Stimulated activated CD8-positive, alpha-beta memory T cell treated with anti-CD3 and anti-CD28 coated beads, Interleukin-7, amount 100 ng/mL, for 48 hours (primary cell): ENCODE measurements around the gene CA5B.
A peak's percentile ranks its signal among the peaks of the same experiment; 100 is the strongest.
"Not testable (repeated sequence)": the region's sequence is repeated elsewhere in the genome, so short reads cannot be mapped to it uniquely, and the experiment has no call there.

Experiments used
- DNase-seq, 2 donors: peaks; one replicate each; pipeline ENCODE4 v3.0.0-alpha.2; 2020; ENCODE audit warnings: low read depth in 1 of 2; ENCODE audit errors: extremely low read depth in 1 of 2

The CA5B gene, protein sequence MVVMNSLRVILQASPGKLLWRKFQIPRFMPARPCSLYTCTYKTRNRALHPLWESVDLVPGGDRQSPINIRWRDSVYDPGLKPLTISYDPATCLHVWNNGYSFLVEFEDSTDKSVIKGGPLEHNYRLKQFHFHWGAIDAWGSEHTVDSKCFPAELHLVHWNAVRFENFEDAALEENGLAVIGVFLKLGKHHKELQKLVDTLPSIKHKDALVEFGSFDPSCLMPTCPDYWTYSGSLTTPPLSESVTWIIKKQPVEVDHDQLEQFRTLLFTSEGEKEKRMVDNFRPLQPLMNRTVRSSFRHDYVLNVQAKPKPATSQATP

DNA sequence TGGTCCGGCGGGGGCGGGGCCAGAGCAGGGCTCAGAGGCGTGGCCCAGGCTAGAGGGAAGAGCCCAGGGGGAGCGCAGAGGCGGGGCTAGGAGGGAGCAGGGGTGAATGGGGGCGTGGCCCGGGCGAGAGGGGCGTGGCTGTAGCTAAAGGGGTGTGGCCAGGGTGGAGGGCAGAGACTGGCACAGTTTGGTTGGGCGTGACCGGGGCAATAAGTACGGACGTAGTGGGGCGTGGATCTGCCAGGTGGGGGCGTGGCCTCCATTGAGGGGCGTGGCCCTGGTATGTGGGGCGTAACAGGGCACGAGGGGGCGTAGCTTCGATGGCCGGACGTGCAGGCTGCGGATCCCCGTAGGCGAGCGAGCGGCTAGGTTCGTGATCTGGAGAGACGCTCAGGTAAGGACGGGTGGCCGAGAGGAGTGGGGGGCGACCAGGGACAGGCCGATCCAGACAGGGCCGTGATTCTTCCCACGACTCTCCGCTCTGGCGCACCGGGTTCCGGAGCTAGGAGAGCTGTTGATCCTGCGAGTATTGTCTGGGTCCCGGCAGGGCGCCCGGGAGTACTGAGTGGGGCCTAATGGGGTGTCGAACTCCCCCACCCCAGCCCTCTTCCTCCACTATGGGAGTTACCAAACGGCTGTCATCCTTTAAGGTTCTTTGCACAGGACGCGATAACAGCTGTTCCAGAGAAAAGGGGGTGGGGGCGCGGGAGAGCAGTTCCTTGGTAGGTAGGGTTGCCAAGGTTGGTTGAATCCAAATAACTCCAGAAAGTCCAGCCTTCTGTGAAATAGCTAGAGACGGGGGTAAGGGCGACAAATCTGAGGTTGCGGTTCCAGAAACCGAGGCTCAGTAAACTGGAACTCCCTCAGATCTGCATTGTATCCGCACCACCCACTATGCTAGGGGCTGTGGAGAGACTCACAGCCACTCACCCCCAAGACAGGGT lies at the start of gene CA5B:
Gene CA5B, plus strand, starts transcription at position 312 of the 944 bp plus-strand sequence. CDS start 11,754 bp downstream, outside the sequence.
- peak; percentile 86 to 95 for DNase-seq

DNA sequence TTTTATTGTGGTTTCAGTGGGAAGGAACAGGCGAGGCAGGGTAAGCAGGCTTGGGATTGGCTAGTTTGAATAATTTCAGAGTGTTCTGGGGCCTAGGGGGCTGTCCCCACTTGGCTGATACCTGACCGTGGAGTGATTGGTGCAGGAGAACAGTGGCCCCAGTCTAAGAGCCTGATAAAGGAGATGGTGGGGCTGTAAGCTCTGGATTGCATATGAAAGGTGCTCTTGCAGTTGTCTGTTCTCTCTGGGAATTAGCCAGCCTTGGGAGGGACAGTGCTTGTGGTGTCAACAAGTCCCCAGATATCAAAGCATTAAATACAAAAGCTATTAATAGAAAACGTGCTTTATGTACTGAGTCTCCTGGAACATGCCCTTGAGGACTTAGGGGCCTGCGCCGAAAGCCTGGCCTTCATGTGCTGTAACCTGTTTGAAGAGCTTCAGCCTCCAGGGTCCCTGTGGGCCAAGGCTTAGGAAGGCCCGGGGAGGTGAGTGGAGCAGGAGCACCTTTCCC lies 43.1 kb upstream of the CA5B start:
- DNase-seq = no peak

DNA sequence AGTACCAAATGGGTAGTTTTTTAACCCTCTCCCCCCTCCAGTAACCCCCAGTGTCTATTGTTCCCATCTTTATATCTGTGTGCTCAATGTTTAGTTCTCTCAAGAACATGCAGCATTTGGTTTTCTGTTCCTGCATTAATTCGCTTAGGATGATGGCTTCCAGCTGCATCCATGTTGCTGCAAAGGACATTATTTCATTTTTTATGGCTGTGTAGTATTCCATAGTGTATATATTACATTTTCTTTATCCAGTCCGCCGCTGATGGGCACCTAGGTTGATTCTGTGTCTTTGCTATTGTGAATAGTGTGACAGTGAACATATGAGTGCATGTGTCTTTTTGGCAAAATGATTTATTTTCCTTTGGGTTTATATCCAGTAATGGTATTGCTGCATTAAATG lies 41.6 kb upstream of the CA5B start:
- no peak for DNase-seq

DNA sequence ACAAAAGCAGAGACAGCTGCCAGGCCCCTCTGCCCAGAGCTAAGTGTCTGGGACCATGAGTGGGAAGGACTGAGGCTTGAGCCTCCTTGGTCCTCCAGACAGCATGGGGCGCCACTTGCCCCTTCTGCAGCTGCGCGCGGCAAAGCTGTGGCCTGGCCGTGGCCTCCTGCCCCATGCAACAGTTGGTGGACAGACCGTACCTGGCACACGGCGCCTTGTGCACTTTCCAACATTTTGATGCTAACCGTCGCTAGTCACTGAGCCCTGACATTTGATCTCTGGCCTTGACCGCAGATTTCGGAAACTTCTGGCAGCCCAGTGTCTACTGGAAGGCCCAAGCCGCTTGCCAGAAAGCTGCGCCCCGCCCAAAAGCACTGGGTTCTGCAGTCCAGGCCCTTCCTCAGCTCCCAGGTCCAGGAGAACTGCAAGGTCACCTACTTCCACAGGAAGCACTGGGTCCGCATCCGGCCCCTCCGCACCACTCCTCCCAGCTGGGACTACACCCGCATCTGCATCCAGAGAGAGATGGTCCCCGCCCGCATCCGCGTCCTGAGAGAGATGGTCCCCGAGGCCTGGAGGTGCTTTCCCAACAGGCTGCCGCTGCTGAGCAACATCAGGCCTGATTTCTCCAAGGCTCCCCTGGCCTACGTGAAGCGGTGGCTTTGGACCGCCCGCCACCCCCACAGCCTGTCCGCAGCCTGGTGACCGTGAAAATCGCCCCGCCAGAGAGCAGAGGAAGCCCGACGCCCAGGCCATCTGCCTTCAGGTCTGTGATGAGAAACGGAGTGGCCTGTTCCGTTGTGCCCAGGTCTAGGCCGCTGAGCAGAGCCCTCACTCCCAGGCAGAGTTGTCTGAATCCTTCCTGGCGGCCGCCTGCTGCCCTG lies 35.3 kb upstream of the CA5B start:
- DNase-seq = no peak

DNA sequence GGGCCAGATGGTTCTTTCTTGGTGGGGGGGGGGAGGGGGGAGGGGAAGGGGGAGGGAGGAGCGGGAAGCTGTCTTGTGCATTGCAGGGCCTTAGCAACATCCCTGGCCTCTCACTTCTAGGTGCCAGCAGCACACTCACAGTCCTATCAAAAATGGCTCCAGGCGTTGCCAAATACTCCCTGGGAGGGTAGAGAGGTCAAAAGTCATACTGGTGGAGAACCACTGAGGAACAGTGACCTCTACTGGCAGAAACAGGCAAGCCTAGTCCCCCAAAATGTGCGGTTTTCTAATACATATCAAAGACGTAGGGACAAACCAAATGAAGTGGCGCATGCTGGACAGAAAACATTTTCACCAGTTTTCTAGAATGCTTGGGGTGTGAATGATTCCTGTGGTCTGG lies 34.3 kb upstream of the CA5B start:
- DNase-seq = not testable (repeated sequence)

DNA sequence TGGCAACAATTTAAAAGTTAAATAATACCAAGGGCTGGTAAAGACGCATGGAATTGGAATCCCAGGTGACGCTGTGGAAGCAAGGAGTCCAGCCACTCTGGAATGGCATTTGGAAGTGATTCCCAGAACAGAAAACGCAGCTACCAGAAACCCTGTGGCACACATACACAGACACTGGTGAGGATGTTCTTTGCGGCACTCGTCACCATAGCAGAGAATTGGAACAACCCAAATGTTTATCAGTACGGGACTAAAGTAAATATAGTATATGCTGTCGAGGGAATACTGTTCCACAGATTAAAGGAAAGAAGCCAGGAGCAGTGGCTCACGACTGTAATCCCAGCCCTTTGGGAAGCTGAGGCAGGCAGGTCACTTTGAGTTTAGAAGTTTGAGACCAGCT lies 33.8 kb upstream of the CA5B start:
- DNase-seq = not testable (repeated sequence)

DNA sequence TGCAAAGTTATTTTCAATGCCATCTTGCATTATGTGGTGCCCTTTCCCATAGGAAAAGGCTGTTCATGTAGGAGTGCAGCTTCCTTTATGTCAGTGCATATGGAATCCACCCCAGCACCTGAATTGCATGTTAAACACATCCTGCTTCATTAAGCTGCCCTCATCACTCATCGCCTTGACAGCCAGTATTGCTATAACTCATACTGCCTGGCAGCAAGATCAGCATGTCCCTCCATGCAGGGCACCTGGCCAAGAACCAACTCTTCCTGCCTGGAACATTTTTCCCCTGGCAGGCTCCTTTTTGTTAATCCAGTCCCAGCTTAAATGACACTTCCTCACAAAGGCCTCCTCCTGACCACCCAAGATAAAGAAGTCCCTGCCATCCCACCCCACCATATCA lies 23.5 kb upstream of the CA5B start:
- no peak for DNase-seq

DNA sequence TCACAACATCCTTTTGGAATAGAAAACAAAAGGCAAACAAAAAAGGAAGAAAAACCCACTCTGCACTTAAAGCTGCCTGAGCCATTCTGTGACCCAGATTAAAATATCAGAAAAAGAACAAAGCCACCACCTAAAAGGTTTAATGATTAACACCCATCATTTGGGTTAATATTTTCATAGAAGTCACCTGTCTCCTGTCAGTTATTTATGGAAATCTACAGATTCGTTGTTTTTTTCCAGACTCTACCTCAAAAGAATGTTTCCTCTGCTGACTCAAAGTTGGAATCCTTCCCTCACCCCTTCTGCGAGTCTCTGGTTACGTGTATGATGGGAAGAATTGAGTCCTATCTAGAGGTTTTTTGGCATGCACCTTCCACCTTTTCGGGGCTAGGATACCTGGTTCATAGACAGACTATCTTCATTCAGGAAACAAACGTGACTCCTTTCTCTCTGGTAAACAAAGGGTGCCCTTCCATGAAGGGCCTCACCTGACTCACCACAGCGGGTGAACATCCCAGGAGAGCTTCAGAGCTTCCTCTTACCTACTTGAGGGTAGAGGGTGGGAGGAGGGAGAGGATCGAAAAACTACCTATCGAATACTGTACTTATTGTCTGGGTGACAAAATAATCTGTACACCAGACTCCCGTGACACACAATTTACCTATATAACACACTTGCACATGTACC lies 19.6 kb upstream of the CA5B start:
- no peak for DNase-seq

DNA sequence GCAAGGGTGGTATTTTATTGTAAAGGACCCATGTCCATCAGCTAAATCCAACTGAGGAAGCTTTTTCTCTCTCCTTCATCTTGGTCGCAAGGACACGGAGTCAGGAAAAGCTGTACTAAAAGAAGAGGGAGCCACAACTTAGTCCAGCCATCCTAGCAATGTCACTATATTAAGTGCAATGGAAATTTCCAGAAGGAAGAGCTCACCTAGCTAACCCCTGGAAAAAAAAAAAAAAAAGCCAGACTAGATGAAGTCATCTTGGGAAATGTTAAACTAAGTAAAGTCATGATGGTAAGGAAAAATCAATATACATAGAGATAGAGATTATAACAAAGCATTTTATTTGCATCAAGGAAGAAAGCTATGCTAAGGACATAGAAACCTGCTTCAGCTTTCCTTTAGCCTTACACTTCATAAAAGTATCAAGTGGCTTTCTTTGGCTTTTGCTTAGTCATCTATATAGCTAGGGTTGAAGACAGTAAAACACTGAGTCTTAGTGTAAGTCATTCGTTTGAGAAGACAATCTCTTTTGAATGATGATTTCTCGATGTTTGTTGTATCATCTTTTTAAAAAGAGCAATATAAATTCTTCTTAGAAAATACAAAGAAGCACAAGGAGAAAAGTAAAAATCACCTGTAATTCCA lies 18.6 kb upstream of the CA5B start:
- no peak for DNase-seq

DNA sequence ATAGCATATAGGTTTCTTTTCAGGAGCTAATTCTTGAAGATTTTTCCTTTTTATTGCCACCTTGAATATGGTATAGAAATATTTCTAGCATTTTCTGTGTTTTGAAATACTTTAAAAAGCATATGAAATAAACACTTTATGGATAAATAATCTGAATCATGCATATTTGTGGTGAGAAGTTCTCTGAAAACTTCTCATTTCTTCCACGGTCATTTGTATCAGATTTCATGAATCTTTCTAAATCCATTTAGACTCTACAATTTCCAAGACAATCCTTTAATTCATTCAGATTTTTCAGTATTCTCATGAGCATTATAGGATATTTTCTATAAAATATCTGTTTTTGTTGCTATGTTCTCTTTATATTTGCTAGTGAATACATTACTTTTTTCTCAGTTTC lies 16.2 kb upstream of the CA5B start:
- DNase-seq = no peak

DNA sequence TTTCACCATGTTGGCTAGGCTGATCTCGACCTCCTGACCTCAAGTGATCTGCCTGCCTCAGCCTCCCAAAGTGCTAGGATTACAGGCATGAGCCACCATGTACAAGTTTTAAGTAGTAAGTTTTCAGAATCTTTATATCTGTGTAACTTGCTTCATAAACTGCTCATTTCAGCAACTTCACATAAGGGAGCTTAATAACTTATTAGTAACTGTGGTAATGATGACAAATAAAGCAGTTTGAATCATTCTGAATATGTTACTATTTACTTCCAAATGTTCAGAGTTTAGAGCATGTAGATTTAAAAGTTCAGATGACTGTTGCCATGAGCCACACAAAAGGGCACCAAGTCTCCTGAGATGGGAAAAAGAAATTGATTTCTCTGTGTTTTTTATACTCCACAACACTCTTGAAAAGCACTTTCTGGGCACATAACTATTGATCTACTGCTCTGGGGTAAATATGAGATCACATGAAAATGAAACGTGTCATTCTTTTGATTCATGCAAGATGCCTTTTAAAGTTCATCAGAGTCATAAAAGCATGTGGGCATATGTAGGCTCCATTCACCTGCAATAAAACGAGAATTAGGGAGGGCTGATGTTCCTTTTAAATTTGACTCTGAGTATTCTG lies 14.1 kb upstream of the CA5B start:
- no peak for DNase-seq

DNA sequence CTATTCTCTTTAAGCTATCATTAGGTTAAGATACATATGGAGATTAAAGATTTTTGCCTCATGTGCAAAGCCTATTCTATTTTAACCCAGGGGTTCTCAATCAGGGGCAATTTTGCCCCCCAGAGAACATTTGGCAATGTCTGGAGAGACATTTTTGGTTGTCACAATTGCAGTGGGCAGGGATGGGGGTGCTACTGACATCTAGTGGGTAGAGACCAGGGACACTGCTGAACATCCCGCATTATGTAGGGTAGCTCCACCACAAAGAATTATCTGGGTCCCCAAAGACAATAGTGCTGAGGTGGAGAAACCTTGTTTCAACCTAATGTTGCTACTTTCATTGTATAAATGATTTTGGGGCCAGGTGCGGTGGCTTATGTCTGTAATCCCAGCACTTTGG lies 13.2 kb upstream of the CA5B start:
- DNase-seq = no peak

DNA sequence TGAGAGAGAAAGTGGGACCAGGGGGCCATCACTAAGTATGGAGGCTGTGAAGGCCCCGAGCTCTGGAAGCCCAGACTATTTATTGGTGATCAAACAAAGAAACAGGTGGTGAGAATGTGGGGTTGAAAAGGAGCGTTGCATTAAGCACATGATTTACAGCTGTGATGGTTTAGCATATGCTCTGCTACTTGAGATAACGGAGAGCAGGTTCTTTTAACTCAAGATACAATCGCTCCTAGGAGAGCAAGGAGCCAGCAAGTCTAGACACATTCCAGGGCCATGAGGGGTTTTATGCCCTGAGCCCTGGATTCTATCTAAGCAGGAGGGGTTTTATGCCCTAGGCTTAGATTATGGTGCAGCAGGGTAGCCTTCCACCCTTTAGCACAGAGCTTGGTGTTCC lies 6.7 kb upstream of the CA5B start:
- DNase-seq = not testable (repeated sequence)

DNA sequence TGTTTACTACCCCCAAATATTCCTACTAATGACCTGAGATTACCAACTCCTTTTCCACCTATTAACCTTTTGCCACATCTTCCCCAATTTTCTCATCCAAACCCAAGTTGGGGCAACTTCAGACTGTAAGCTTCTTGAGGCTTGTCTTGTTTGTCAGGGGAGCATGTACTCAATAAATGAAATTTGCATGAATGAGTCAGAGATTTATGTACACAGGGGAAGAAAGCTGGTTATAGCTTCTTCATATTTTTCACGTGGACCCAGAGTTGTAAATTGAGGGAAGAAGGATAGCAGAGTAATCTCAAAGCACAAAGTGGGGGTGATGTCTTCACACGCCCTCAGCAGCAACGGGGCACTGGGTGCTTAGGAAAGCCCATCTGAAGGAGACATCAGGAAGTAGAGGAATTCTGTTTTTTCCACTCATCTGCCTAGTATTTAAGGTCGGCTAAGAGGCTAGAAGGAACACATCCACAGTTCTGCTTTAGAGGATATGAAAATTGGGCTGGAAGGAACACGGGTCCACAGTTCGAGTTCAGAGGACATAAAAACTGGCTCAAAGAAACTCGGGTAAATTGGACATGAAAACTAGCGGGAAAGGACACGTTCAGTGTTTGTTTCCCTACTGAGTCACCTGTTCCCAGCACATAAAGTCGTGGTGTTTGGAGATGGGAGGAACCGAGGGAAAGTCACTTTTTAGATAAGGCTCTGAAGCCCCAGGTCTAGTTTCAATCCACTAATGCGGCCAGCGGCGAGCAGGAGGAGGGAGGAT lies 696 bp upstream of the CA5B start:
- no peak for DNase-seq

DNA sequence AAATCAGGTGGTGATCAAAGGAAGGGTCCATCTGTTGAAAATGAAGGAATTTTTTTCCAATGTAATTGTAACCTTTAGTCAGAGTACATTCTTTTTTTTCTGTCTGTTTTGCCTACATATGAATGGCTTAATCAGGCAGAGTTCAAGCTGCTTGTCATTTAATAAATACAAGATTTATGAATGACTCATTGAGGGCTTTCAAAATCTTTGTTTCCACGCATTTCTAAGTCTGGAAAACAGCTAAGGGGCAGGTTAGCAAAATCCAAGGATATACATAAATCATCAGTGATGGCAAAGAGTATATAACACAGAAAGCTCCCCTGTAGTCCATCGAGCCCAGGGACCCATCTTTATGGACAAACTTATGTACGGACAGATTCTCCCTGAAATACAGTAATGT lies 1.8 kb downstream of the CA5B start:
- no peak for DNase-seq

DNA sequence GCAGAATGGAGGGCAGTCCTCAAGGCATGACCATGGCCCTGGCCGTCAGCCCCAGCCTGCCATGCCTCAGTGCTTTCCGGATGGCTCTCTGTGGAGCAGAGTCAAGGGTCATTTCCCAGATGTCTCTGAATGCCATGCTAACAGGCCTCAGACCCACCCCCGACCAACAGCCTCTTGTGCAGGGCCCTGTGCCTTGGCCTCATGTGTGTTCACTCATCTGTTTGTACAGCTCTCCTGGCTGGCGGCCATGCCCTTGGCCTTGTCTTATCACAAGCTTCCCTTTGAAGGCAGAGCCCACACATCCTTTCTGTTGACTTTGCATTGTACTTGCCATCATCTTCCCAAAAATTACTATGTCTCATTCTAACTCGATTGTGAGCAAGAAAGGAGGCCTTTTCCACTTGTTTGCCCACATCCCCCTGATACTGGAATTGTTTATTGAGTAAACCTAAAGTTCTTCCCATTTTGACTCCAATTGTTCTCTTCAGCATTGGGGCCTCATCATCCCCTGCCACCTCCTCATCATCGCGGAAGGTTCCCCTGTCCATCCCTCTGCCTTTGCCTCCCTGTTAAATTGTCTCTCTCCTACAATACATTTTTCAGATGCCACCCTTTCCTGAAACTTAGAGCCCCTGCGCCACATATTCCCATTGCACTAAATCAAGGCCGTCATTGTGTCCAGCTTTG lies 6.3 kb downstream of the CA5B start:
- no peak for DNase-seq

DNA sequence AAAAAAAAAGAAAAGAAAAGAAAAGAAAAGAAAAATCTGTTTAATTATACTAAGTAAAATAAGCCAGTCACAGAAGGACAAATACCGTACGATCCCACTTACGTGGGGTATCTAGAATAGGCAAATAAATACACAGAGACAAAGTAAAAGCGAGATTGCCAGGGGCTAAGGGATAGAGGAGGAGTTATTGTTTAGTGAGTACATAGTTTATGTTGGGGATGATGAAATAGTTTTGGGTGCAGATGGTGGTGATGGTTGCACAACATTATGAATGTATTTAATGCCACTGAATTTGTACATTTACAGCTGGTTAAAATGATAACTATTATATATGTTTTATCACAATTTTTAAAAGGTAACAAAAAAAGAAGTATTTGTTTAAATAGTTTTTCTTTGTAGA lies 7.1 kb downstream of the CA5B start:
- DNase-seq = no peak

DNA sequence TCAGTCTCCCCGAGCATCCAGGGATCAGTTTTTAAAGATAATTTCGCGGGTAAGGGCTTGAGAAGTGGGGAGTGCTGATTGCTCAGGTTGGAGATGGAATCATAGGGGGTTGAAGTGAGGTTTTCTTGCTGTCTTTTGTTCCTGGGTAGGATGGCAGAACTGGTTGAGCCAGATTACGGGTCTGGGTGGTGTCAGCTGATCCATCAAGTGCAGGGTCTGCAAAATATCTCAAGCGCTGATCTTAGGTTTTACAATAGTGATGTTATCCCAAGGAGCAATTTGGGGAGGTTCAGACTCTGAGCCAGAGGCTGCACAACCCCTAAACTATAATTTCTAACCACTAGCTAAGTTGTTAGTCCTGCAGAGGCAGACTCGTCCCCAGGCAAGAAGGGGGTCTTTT lies 8.6 kb downstream of the CA5B start:
- DNase-seq = not testable (repeated sequence)
